ENCODE results near the gene CYP3A7.
"Not testable (repeated sequence)": the region's sequence is repeated elsewhere in the genome, so short reads cannot be mapped to it uniquely, and the experiment has no call there.

The CYP3A7 gene

DNA sequence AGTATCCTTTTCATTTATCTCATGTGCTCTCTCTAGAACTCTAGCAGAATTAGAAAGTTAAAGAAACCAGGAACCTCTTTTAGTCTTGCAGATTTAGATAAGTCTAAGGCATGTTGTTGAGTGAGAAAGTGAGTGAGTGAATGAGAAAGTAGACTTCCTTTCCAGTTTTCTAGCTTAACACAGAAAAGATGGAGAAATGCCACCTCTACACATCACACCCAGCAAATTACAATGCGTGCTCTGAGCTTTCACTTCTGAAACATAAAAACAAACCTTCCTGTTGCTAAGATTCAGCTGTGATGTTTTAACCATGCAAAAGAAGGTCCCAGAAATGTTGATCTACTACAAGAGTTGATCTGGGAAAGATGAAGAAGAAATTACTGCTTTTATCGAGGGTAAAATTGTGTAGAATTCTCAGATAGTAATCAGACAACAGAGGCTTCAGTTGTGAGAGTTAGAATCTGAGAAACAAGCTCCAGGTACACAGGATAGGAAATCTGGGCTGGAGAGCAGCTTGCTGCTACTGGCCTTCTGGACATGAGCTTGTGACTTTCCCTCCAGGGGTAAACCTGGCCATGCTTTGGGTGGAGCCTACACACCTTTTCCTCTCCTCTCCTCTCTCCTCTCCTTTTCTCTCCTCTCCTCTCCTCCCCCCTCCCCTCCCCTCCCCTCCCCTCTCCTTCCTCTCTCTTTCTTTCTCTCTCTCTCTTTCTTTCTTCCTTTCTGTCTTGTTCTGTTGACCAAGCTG is 59.8 kb downstream of the CYP3A7 start:
- no peak for DNase-seq (ENCODE audit: low read depth in 4 of 4, low spot score in 1 of 4)

DNA sequence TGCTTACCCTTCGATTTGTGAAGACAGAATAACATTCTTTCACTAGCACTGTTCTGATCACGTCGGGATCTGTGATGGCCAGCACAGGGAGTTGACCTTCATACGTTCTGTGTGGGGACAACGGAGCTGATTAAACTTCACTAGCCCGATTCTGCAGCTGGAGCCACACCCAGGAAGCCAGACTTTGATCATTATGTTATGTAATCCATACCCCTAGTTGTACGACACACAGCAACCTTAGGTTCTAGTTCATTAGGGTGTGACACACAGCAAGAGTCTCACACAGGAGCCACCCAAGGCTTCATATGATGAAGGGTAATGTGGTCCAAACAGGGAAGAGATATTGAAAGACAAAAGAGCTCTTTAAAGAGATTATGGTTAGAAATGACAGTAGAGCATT is 62.4 kb downstream of the CYP3A7 start:
- no peak for DNase-seq (ENCODE audit: low read depth in 4 of 4, low spot score in 1 of 4)

DNA sequence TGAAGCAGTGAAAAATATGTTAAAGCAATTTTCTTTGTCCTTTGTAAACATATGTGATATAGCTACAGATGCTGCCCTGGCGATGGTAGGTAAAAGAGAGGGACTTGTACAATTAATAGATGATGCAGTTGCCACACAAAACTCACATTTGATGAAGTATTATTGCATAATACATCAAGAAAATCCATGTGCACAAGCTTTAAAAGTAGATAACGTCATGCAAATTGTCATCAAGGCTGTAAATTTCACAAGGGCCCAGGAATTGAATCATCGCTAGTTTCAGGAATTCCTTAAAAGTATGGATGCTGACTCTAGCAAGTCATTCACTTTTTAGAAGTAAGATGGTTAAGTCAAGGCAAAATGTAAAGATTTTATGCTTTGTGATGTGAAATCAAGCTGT is 65.2 kb downstream of the CYP3A7 start:
- DNase-seq (ENCODE audit: low read depth in 4 of 4, low spot score in 1 of 4) = no peak

DNA sequence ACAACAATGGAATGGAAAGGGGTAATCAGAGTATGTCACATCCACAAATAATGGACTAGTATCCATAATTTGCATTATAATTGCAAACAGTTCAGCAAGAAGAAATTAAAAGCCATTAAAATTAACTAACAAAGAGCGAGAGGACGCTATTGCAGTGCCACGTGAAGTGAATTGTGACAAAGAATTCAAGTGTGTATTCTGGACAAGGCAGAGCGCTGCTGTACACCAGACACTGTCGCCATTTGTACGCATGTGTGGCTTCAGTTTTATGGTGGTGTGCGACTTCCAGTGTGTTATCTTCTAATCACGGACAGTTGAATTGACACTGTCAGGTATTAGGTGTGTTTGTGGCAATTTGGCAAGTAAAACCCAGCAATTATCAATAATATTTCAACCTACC is 66.5 kb downstream of the CYP3A7 start:
- no peak for DNase-seq (ENCODE audit: low read depth in 4 of 4, low spot score in 1 of 4)

DNA sequence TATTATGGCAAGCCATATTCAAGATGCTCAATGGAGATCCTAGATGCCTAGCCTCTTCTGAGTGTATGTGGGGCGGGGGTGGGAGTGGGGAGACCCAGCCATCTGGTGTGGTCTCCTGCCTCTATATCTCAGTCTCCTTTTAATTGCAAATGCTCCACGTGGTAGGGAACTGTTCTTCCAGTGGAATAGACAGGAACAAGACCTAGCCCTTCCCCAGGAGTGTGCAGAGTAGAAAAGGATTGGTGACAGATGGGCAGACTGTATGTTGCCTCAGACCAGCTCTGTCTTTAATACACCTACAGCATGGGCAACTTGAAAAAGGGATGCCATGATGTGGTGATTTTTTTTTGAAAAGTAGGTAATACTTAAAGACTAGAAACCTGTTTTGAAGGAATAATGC is 67.8 kb downstream of the CYP3A7 start:
- DNase-seq (ENCODE audit: low read depth in 4 of 4, low spot score in 1 of 4) = no peak

DNA sequence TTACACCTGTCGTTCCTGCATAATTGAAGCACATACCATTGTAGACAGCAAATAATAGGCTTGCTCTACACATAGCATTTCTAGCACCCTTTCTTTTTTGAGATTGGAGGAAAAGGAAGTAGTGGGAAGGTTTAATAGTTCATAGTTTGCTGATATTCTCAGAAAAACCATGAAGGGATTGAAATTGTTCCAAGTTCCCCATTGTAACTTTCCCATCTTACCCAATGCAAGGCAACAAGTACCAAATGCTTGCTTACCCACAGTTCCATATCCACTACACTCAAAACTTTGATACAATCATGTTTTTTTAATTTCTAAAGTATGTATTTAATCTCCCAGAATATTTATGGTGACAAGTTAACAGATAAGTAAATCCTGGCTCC is 69.0 kb downstream of the CYP3A7 start:
- no peak for DNase-seq (ENCODE audit: low read depth in 4 of 4, low spot score in 1 of 4)

DNA sequence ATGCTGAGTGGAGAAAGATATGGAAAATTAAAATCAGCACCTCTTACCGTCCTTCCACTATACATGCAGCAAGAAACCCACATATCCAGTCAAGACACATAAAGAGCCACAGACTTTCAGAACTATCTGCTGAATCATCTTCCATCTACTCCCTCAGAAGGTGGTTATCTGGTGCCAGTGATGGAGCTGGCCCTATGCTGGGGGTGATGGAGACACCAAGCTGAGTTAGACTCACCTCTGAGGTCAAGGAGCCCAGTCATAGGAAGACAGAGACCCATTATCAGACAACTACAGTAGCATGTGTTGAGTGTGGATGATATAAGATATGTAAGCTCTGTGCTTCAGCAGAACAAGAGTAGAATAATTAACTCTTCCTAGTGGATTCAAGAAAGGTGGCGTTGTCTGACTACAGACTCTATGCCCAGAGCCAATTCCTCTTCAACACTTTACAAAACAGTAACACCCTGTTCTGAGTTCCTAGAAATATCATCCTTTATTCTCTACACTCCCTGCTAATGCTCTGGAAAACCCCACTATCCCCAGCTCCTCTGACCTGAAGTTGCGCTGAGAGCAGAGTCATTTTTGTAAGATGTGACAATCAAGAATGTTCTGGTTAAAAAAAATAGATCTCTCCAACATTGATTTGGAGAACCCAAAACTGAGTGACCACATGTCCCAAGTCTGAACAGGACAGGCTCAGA is 69.5 kb downstream of the CYP3A7 start:
- DNase-seq (ENCODE audit: low read depth in 4 of 4, low spot score in 1 of 4) = no peak

DNA sequence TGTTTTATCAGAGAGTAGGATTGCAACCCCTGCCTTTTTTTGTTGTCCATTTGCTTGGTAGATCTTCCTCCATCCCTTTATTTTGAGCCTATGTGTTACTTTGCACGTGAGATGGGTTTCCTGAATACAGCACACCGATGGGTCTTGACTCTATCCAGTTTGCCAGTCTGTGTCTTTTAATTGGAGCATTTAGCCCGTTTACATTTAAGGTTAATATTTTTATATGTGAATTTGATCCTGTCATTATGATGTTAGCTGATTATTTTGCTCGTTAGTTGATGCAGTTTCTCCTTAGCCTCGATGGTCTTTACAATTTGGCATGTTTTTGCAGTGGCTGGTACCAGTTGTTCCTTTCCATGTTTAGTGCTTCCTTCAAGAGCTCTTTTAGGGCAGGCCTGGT is 77.1 kb downstream of the CYP3A7 start:
- DNase-seq (ENCODE audit: low read depth in 4 of 4, low spot score in 1 of 4) = not testable (repeated sequence)
